IPS-18c (cell line): ENCODE measurements around the gene COMMD2.

ENCODE experiments used
- H3K4me3 ChIP-seq: 2 replicates; pipeline ENCODE4 v1.7.0; 2013; ENCODE audit warnings: low read depth, mild to moderate bottlenecking, low read length, moderate library complexity; ENCODE audit not compliant: insufficient read depth
- H3K9me3 ChIP-seq: one replicate; pipeline ENCODE4 v1.6.1; 2013; ENCODE audit warnings: mild to moderate bottlenecking, low read length, moderate library complexity; ENCODE audit not compliant: control insufficient read depth, insufficient read depth

Gene COMMD2

GRCh38 chr3:149768704-149769103 lies 16.4 kb upstream of the COMMD2 start:
- no peak overlapping the region for H3K4me3 ChIP-seq
- no peaks in the 10 kb centered on the region for H3K9me3 ChIP-seq

- no peak overlapping the region for H3K4me3 ChIP-seq
- no peaks in the 10 kb centered on the region for H3K9me3 ChIP-seq
These were observed 15.4 kb upstream of the COMMD2 start for GRCh38 chr3:149767720-149768119.

- Histone ChIP-seq H3K9me3 (no peaks in the 10 kb centered on the region), H3K4me3 (no peak overlapping the region)
These were observed 13.6 kb upstream of the COMMD2 start for GRCh38 chr3:149765762-149766334.

- Histone ChIP-seq H3K9me3 (no peaks in the 10 kb centered on the region), H3K4me3 (no peak overlapping the region)
These were observed 12.0 kb upstream of the COMMD2 start for GRCh38 chr3:149764302-149764701.

- Histone ChIP-seq H3K4me3 (no peak overlapping the region), H3K9me3 (no peaks in the 10 kb centered on the region)
These were observed 11.4 kb upstream of the COMMD2 start for GRCh38 chr3:149763565-149764195.

GRCh38 chr3:149753717-149754116 lies 1.4 kb upstream of the COMMD2 start:
- H3K9me3 ChIP-seq, result no peaks in the 10 kb centered on the region
- H3K4me3 ChIP-seq, result no peak overlapping the region

- Histone ChIP-seq H3K4me3 (peak overlapping the region; percentile 89; the same call in 1 of the 2 replicates), H3K9me3 (no peaks in the 10 kb centered on the region)
These were observed 473 bp upstream of the COMMD2 start for GRCh38 chr3:149752788-149753136.

GRCh38 chr3:149751551-149751950 lies 738 bp downstream of the COMMD2 start:
- H3K4me3 ChIP-seq, result peak overlapping the region; percentile 89
- no peaks in the 10 kb centered on the region for H3K9me3 ChIP-seq

- Histone ChIP-seq H3K9me3 (no peaks in the 10 kb centered on the region), H3K4me3 (no peak overlapping the region)
These were observed 7.7 kb downstream of the COMMD2 start for GRCh38 chr3:149744606-149745005.

- Histone ChIP-seq H3K9me3 (no peaks in the 10 kb centered on the region), H3K4me3 (no peak overlapping the region)
These were observed 8.1 kb downstream of the COMMD2 start for GRCh38 chr3:149744151-149744550.

- Histone ChIP-seq H3K4me3 (no peak overlapping the region), H3K9me3 (no peaks in the 10 kb centered on the region)
These were observed 12.9 kb downstream of the COMMD2 start for GRCh38 chr3:149739396-149739795.

GRCh38 chr3:149738876-149739275 lies 13.4 kb downstream of the COMMD2 start:
- no peak overlapping the region for H3K4me3 ChIP-seq
- no peaks in the 10 kb centered on the region for H3K9me3 ChIP-seq

- Histone ChIP-seq H3K4me3 (no peak overlapping the region), H3K9me3 (no peaks in the 10 kb centered on the region)
These were observed 15.4 kb downstream of the COMMD2 start for GRCh38 chr3:149736953-149737205.

- H3K9me3 ChIP-seq, result no peaks in the 10 kb centered on the region
These were observed 15.9 kb downstream of the COMMD2 start for GRCh38 chr3:149736175-149736952.

GRCh38 chr3:149732234-149732633 lies 20.1 kb downstream of the COMMD2 start:
- no peak overlapping the region for H3K4me3 ChIP-seq
- no peaks in the 10 kb centered on the region for H3K9me3 ChIP-seq

More at GRCh38 chr3:149736175-149736952, 15.9 kb downstream of the COMMD2 start:
- H3K4me3 ChIP-seq, result no peak overlapping the region

GRCh38 chr3:149727656-149728055 lies 24.6 kb downstream of the COMMD2 start:
- Histone ChIP-seq H3K9me3 (no peaks in the 10 kb centered on the region), H3K4me3 (no peak overlapping the region)

GRCh38 chr3:149726716-149727407 lies 25.4 kb downstream of the COMMD2 start:
- H3K9me3 ChIP-seq, result no peaks in the 10 kb centered on the region
- H3K4me3 ChIP-seq, result no peak overlapping the region

- Histone ChIP-seq H3K9me3 (peaks cover 3% of the 10 kb centered on the region), H3K4me3 (no peak overlapping the region)
These were observed 28.5 kb downstream of the COMMD2 start for GRCh38 chr3:149723781-149724180.
